OCI-LY1 (cell line): Measurements from ENCODE around the gene CRK.

Experiments
- H2AFZ ChIP-seq: fragments of 200-600 bp; sonication (generic), shearing (Covaris generic); 2 replicates; pipeline ENCODE4 v1.6.0; 2014; ENCODE audit warnings: antibody characterized with exemption, mild to moderate bottlenecking, low read length
- H3F3A ChIP-seq: fragments of 200-600 bp; sonication (generic), shearing (Covaris generic); 2 replicates; pipeline ENCODE4 v1.6.0; 2014; ENCODE audit warnings: mild to moderate bottlenecking, antibody characterized with exemption, low read length, moderate library complexity; ENCODE audit not compliant: insufficient read depth
- H3K27ac ChIP-seq: fragments of 200-600 bp; sonication (generic); 2 replicates; pipeline ENCODE4 v1.5.1; 2014; ENCODE audit warnings: low read length, mixed run types, mild to moderate bottlenecking, low read depth; ENCODE audit not compliant: poor library complexity, severe bottlenecking
- H3K27me3 ChIP-seq: fragments of 200-600 bp; sonication (generic); 2 replicates; pipeline ENCODE4 v1.6.0; 2014; ENCODE audit warnings: antibody characterized with exemption, mild to moderate bottlenecking, low read length, moderate library complexity; ENCODE audit not compliant: insufficient read depth
- H3K36me3 ChIP-seq: fragments of 200-600 bp; sonication (generic); 2 replicates; pipeline ENCODE4 v1.6.1; 2014; ENCODE audit warnings: mild to moderate bottlenecking, antibody characterized with exemption, low read length, moderate library complexity, mixed read lengths; ENCODE audit not compliant: insufficient read depth
- H3K4me1 ChIP-seq: fragments of 200-600 bp; sonication (generic); 2 replicates; pipeline ENCODE4 v1.5.1; 2014; ENCODE audit warnings: mild to moderate bottlenecking, low read length, moderate library complexity; ENCODE audit not compliant: insufficient read depth, severe bottlenecking
- H3K4me2 ChIP-seq: fragments of 200-600 bp; sonication (generic), shearing (Covaris generic); 2 replicates; pipeline ENCODE4 v1.6.1; 2014; ENCODE audit warnings: low read length
- H3K4me3 ChIP-seq: fragments of 200-600 bp; sonication (generic); 2 replicates; pipeline ENCODE4 v1.5.1; 2014; ENCODE audit warnings: low read length, low read depth, mild to moderate bottlenecking, mixed read lengths; ENCODE audit not compliant: poor library complexity, severe bottlenecking
- H3K79me2 ChIP-seq: fragments of 200-600 bp; shearing (Covaris generic); 2 replicates; pipeline ENCODE4 v1.6.1; 2016; ENCODE audit warnings: mixed run types, low read length, mixed read lengths; ENCODE audit not compliant: insufficient read depth
- H3K9ac ChIP-seq: fragments of 200-600 bp; sonication (generic), shearing (Covaris generic); 2 replicates; pipeline ENCODE4 v1.6.1; 2014; ENCODE audit warnings: mild to moderate bottlenecking, low read length, mixed read lengths
- H3K9me2 ChIP-seq: fragments of 200-600 bp; sonication (generic), shearing (Covaris generic); 2 replicates; pipeline ENCODE4 v1.6.1; 2014; ENCODE audit warnings: low read depth, mild to moderate bottlenecking, low read length, mixed read lengths
- H3K9me3 ChIP-seq: fragments of 200-600 bp; shearing (Covaris generic); 2 replicates; pipeline ENCODE4 v1.6.1; 2014; ENCODE audit warnings: low read length, mixed read lengths
- H4K20me1 ChIP-seq: fragments of 200-600 bp; sonication (generic), shearing (Covaris generic); 2 replicates; pipeline ENCODE4 v1.6.0; 2016; ENCODE audit warnings: mild to moderate bottlenecking, low read length; ENCODE audit not compliant: insufficient read depth
- EZH2 ChIP-seq: fragments of 200-600 bp; sonication (generic), shearing (Covaris generic); IDR thresholded peaks from 2 replicates; pipeline ENCODE4 v1.8.0; 2017; ENCODE audit warnings: borderline replicate concordance, mixed run types, mild to moderate bottlenecking, antibody characterized with exemption, low read length, moderate library complexity, mixed read lengths
- TF ChIP-seq, protein P1 (sequence below): fragments of 200-600 bp; sonication (generic), shearing (Covaris generic); IDR thresholded peaks from 2 replicates; pipeline ENCODE4 v1.5.1; 2017; ENCODE audit warnings: mild to moderate bottlenecking, antibody characterized with exemption, low read length, moderate library complexity, mixed read lengths

CRK gene

DNA sequence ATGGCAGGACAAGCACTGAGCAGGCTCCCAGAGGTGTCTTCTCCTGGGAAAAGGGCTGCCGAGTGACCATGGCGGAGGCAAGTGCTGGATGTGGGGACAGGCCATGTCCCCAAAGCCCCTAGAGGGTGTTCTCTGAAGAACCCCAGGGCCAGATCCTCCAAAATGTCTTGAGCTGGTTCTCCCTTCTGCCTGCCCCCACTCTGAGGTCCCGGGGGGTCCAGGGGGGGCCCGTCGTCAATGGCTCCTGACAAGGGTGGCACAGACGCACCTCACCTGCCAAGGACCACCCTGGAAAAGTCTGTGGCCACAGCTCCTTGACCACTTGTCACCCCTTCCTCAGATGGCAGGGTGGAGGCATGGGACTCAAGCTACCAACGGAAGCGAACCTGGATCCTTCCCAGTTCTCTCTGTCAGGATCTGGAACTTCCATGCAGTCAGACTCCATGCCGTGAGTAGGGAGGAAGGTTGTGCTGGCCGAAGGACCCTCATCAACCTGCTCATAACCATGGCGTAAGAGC lies 38.8 kb upstream of the CRK start:
- TF ChIP-seq, protein P1, sequence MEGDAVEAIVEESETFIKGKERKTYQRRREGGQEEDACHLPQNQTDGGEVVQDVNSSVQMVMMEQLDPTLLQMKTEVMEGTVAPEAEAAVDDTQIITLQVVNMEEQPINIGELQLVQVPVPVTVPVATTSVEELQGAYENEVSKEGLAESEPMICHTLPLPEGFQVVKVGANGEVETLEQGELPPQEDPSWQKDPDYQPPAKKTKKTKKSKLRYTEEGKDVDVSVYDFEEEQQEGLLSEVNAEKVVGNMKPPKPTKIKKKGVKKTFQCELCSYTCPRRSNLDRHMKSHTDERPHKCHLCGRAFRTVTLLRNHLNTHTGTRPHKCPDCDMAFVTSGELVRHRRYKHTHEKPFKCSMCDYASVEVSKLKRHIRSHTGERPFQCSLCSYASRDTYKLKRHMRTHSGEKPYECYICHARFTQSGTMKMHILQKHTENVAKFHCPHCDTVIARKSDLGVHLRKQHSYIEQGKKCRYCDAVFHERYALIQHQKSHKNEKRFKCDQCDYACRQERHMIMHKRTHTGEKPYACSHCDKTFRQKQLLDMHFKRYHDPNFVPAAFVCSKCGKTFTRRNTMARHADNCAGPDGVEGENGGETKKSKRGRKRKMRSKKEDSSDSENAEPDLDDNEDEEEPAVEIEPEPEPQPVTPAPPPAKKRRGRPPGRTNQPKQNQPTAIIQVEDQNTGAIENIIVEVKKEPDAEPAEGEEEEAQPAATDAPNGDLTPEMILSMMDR: no peak
- TF ChIP-seq EZH2: no peak
- Histone ChIP-seq H3K4me1 (peaks cover 18% of the 10 kb centered on the region), H3K79me2 (no peaks in the 10 kb centered on the region), H3K4me3 (no peak overlapping the region), H3K27ac (no peak overlapping the region), H3F3A (no peaks in the 10 kb centered on the region), H3K9me2 (no peaks in the 10 kb centered on the region), H3K27me3 (no peaks in the 10 kb centered on the region), H3K9ac (no peak overlapping the region), H3K4me2 (no peak overlapping the region), H2AFZ (no peak overlapping the region), H3K36me3 (peaks cover 9% of the 10 kb centered on the region; the same call in 1 of the 2 replicates), H4K20me1 (no peaks in the 10 kb centered on the region), H3K9me3 (no peaks in the 10 kb centered on the region)

DNA sequence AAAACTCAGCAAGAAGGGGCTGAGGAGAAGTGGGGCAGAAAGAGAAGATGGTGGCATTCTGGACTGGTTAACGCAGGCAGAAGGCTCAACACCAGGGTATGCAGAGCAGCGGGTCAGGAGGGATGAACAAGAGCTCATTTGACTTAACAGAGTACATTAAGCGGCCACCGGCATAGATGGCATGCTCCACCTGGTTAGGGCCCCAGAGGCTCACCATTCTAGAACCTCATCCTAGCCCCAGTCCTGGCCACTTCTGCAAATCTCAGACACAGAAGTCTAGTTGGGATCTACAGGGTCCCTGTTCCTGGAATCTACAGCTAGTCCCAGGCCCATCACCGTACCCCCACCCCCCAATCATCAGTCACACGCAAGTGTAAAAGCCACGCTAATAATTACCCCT lies 38.2 kb upstream of the CRK start:
- no peak overlapping the region for H3K4me3 ChIP-seq
- H3K4me1 ChIP-seq: peaks cover 19% of the 10 kb centered on the region
- H3K4me2 ChIP-seq: no peak overlapping the region
- H3F3A ChIP-seq: no peaks in the 10 kb centered on the region
- H3K27me3 ChIP-seq: no peaks in the 10 kb centered on the region
- H3K9me2 ChIP-seq: no peaks in the 10 kb centered on the region
- H2AFZ ChIP-seq: no peak overlapping the region
- TF ChIP-seq, protein P1: no peak
- no peak for TF ChIP-seq EZH2
- H3K27ac ChIP-seq: no peak overlapping the region
- H4K20me1 ChIP-seq: no peaks in the 10 kb centered on the region
- H3K79me2 ChIP-seq: no peaks in the 10 kb centered on the region
- peaks cover 9% of the 10 kb centered on the region; the same call in 1 of the 2 replicates for H3K36me3 ChIP-seq
- no peak overlapping the region for H3K9ac ChIP-seq
- H3K9me3 ChIP-seq: no peaks in the 10 kb centered on the region

DNA sequence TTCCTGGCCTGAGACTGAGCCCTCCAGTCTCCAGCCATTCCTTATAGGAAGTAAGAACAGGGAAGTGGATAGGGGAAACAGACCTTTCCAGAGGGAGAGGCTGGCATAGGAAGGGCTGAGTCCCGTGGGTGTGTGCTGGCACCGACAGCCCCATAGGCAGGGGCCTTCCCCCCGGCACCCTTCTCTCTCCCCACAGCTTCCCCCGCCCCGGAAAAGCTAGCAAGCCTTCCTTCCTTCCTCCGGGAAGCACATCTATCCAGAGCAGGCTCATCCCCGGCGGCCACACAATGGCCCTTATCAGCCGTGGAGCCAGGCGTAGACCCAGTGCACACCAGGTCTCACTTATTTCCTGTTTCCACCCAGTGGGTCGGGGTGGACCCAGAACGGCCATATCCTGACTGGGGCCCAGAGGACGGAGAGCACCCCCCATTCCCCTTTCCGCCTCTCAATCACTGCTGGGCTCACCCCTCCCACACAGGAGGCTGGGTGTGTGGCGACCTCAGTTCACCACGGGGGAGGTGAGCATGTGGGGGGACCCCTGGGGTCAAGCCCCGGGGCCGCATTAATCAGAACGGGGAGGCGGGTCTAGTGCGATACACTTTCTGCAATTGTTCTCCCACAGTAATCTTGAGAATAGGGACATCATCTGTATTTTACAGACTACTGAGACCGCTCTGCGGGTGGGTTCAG lies 37.4 kb upstream of the CRK start:
- no peak overlapping the region for H3K4me2 ChIP-seq
- H3K79me2 ChIP-seq: no peaks in the 10 kb centered on the region
- no peaks in the 10 kb centered on the region for H4K20me1 ChIP-seq
- H3K9ac ChIP-seq: no peak overlapping the region
- H3K4me3 ChIP-seq: no peak overlapping the region
- H3K4me1 ChIP-seq: peaks cover 23% of the 10 kb centered on the region
- H3K9me3 ChIP-seq: no peaks in the 10 kb centered on the region
- no peak overlapping the region for H3K27ac ChIP-seq
- H3F3A ChIP-seq: no peaks in the 10 kb centered on the region
- H3K27me3 ChIP-seq: no peaks in the 10 kb centered on the region
- TF ChIP-seq, protein P1: no peak
- TF ChIP-seq EZH2: no peak
- no peaks in the 10 kb centered on the region for H3K9me2 ChIP-seq
- no peak overlapping the region for H2AFZ ChIP-seq
- peaks cover 9% of the 10 kb centered on the region; the same call in 1 of the 2 replicates for H3K36me3 ChIP-seq
